ENCODE data around the gene BBLN. TPM values are rescaled to one million over a fixed set of nuclear protein-coding genes. Genes with fewer than 3 reads are reported as not detected.

The BBLN gene
- total RNA-seq, 1 experiment from 2014 or later, result 48.5 TPM

DNA sequence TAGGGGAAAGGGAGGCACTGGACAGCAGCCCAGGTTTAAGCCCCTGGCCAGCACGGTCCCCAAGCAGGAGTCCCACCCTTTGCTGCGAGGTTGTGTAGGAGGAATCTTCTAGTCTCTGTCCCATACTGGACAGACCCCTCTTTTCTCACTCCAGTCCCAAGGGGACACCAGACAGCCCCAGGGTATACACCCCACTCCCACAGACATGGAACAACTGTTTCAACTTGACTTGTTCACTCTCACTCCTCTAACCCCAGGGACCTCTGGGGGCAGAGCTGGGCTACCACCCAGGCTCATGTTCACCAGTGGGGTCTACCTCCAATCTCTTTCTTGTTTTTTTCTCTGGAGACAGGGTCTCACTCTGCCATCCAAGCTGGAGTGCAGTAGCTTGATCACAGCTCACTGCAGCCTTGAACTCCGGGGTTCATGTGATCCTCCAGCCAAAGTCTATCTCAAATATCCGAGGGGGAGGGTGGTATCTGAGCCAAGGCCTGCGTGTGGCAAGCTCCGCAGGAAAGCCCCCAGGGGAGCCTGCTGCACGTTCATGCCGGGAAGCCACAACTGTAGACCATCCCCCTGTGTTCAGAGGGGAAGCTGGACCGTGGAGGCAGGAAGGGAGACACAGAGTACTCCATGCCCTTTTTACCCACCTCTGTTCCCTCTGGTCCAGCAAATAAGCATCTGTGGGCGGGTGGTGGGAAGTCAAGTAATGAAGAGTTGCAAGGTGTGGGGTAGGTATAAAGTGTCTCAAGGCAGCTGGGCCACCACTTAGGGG is 34.3 kb upstream of the BBLN start:
- intact Hi-C loops (cut with micrococcal nuclease; ENCODE audit: unreplicated experiment), result no loop called here
- no TSS peak for BruUV-seq (replicated peaks)
- H3K27ac ChIP-seq (ENCODE audit: low read length), result no peak overlapping the region
- ChIA-PET CTCF (no interaction called here), POLR2A (interaction anchor here (0.6 kb wide), 1 partner anchor 11 kb away, joined by 16 read pairs; no protein-coding TSS in a partner anchor)
- peak overlapping the region; percentile 80 to 83 for H3K4me3 ChIP-seq (ENCODE audit: low read depth in 2 of 2, low read length in 2 of 2)
- H3K4me1 ChIP-seq (ENCODE audit: control insufficient read depth, insufficient read depth, low read length), result 0 out of 2 replicates have a peak, but pooled peaks cover 3% of the 10 kb centered on the region
- in situ Hi-C loops (cut with HindIII; ENCODE audit: low pct_unique_long_range_greater_than_20kb, low sequenced_read_pairs), result no loop called here
- no peaks in the 10 kb centered on the region for H3K27me3 ChIP-seq (ENCODE audit: control insufficient read depth, insufficient read depth, low read length)
- TF ChIP-seq CTCF (IDR thresholded peaks at IDR 0.05) (no peak), SIN3A (IDR thresholded peaks at IDR 0.05; ENCODE audit: borderline replicate concordance, insufficient read depth, low read depth, low read length) (no peak), REST (IDR thresholded peaks at IDR 0.05; ENCODE audit: insufficient read depth in 1 of 2, low read depth in 2 of 2, low read length in 1 of 2) (no peak)
- ATAC-seq, result no peak
- no peaks in the 10 kb centered on the region for H3K9me3 ChIP-seq (ENCODE audit: control insufficient read depth, insufficient read depth, low read depth, low read length)
- H3K36me3 ChIP-seq (ENCODE audit: control insufficient read depth, insufficient read depth, low read length), result peaks cover 2% of the 10 kb centered on the region; the same call in 1 of the 2 replicates
- no peak for DNase-seq (ENCODE audit: low read depth, low spot score)

GRCh38 chr9:128127568-128127989 is 32.5 kb upstream of the BBLN start, which contains the start of gene PTGES2:
Gene PTGES2, minus strand, starts transcription at chr9:128127729. Its CDS starts 12 bp downstream, at chr9:128127717.
- Histone ChIP-seq H3K27me3 (ENCODE audit: control insufficient read depth, insufficient read depth, low read length) (no peaks in the 10 kb centered on the region), H3K4me3 (ENCODE audit: low read depth in 2 of 2, low read length in 2 of 2) (peak within 1 kb of the TSS; percentile 80 to 83), H3K36me3 (ENCODE audit: control insufficient read depth, insufficient read depth, low read length) (peaks cover 2% of the 10 kb centered on the region; the same call in 1 of the 2 replicates), H3K27ac (ENCODE audit: low read length) (peak within 1 kb of the TSS; percentile 85), H3K4me1 (ENCODE audit: control insufficient read depth, insufficient read depth, low read length) (0 out of 2 replicates have a peak, but pooled peaks cover 3% of the 10 kb centered on the region), H3K9me3 (ENCODE audit: control insufficient read depth, insufficient read depth, low read depth, low read length) (no peaks in the 10 kb centered on the region)
- intact Hi-C loops (cut with micrococcal nuclease; ENCODE audit: unreplicated experiment), result no loop called here
- DNase-seq (ENCODE audit: low read depth, low spot score) (no peak), ATAC-seq (peak; percentile 81)
- POLR2A ChIA-PET, result no interaction called here
- BruUV-seq (replicated peaks), result no TSS peak
- CTCF ChIA-PET, result no interaction called here
- TF ChIP-seq TCF7L2 (IDR thresholded peaks at IDR 0.05; ENCODE audit: low read depth, low read length), result no peak
- no peak for TF ChIP-seq POLR2AphosphoS5 (IDR thresholded peaks at IDR 0.05; ENCODE audit: low read depth, low read length)
- TF ChIP-seq SIN3A (IDR thresholded peaks at IDR 0.05; ENCODE audit: borderline replicate concordance, insufficient read depth, low read depth, low read length), result no peak
- TF ChIP-seq REST (IDR thresholded peaks at IDR 0.05; ENCODE audit: insufficient read depth in 1 of 2, low read depth in 2 of 2, low read length in 1 of 2), result no peak
- TF ChIP-seq CTCF (IDR thresholded peaks at IDR 0.05), result no peak
- in situ Hi-C loops (cut with HindIII; ENCODE audit: low pct_unique_long_range_greater_than_20kb, low sequenced_read_pairs), result no loop called here

All from Panc1 (cell line).